ENCODE results near the gene PCK2. TPM values are rescaled to one million over a fixed set of nuclear protein-coding genes. Genes with fewer than 3 reads are reported as not detected.

The PCK2 gene
- total and polyA plus RNA-seq, 2 of the 8 experiments (the other 6 are each of a cell fraction or from before 2014, with no cell fraction given), result 81.9 to 115 TPM

GRCh38 chr14:24102357-24103048, 8.4 kb downstream of the PCK2 start (continued):
- no peak for TF ChIP-seq CTCF (IDR thresholded peaks at IDR 0.05; ENCODE audit: control extremely low read depth in 1 of 3, insufficient read depth in 1 of 3, low read depth in 1 of 3, low read length in 3 of 3)
- no peak for TF ChIP-seq RNF2 (IDR thresholded peaks at IDR 0.05; ENCODE audit: borderline replicate concordance, low read depth, low read length, missing control alignments, poor library complexity, severe bottlenecking)
- no peak for TF ChIP-seq POLR2A (IDR thresholded peaks at IDR 0.05; ENCODE audit: control extremely low read depth in 1 of 2, low read depth in 2 of 2, low read length in 2 of 2)

All from H1 (cell line).